ENCODE measurements around the gene EGLN3.
"Not testable (repeated sequence)": the region's sequence is repeated elsewhere in the genome, so short reads cannot be mapped to it uniquely, and the experiment has no call there.

The EGLN3 gene

GRCh38 chr14:33950320-33951182, at the start of gene EGLN3:
Gene EGLN3, minus strand, starts transcription at chr14:33951074. Its CDS starts 322 bp downstream, at chr14:33950752.
- peak; percentile 33 for DNase-seq (ENCODE audit: low read depth)

GRCh38 chr14:34000396-34000795, 49.5 kb upstream of the EGLN3 start:
- no peak for DNase-seq (ENCODE audit: low read depth)

GRCh38 chr14:33999771-34000291, 49.0 kb upstream of the EGLN3 start:
- DNase-seq (ENCODE audit: low read depth): no peak

GRCh38 chr14:33997611-33998010, 46.7 kb upstream of the EGLN3 start:
- no peak for DNase-seq (ENCODE audit: low read depth)

GRCh38 chr14:33996462-33996861, 45.6 kb upstream of the EGLN3 start:
- no peak for DNase-seq (ENCODE audit: low read depth)

GRCh38 chr14:33993246-33993645, 42.4 kb upstream of the EGLN3 start:
- no peak for DNase-seq (ENCODE audit: low read depth)

- DNase-seq (ENCODE audit: low read depth): no peak
Observed at GRCh38 chr14:33992274-33993007, 41.6 kb upstream of the EGLN3 start.

- DNase-seq (ENCODE audit: low read depth): no peak
Observed at GRCh38 chr14:33990790-33991189, 39.9 kb upstream of the EGLN3 start.

GRCh38 chr14:33987565-33988080, 36.7 kb upstream of the EGLN3 start:
- DNase-seq (ENCODE audit: low read depth): no peak

- DNase-seq (ENCODE audit: low read depth): peak; percentile 30
Observed at GRCh38 chr14:33986804-33987203, 35.9 kb upstream of the EGLN3 start.

GRCh38 chr14:33985242-33985641, 34.4 kb upstream of the EGLN3 start:
- no peak for DNase-seq (ENCODE audit: low read depth)

- no peak for DNase-seq (ENCODE audit: low read depth)
Observed at GRCh38 chr14:33979613-33980276, 28.9 kb upstream of the EGLN3 start.

- no peak for DNase-seq (ENCODE audit: low read depth)
Observed at GRCh38 chr14:33978892-33979612, 28.2 kb upstream of the EGLN3 start.

GRCh38 chr14:33972583-33973081, 21.8 kb upstream of the EGLN3 start:
- DNase-seq (ENCODE audit: low read depth): no peak

- not testable (repeated sequence) for DNase-seq (ENCODE audit: low read depth)
Observed at GRCh38 chr14:33969846-33970245, 19.0 kb upstream of the EGLN3 start.

GRCh38 chr14:33968722-33969121, 17.8 kb upstream of the EGLN3 start:
- no peak for DNase-seq (ENCODE audit: low read depth)

GRCh38 chr14:33967138-33967537, 16.3 kb upstream of the EGLN3 start:
- DNase-seq (ENCODE audit: low read depth): no peak

GRCh38 chr14:33966276-33966675, 15.4 kb upstream of the EGLN3 start:
- DNase-seq (ENCODE audit: low read depth): no peak

GRCh38 chr14:33964599-33965317, 13.9 kb upstream of the EGLN3 start:
- DNase-seq (ENCODE audit: low read depth): no peak

- DNase-seq (ENCODE audit: low read depth): no peak
Observed at GRCh38 chr14:33963892-33964291, 13.0 kb upstream of the EGLN3 start.

GRCh38 chr14:33962466-33962865, 11.6 kb upstream of the EGLN3 start:
- not testable (repeated sequence) for DNase-seq (ENCODE audit: low read depth)
